ENCODE data around the gene SMARCD2.
"Not testable (repeated sequence)": the region's sequence is repeated elsewhere in the genome, so short reads cannot be mapped to it uniquely, and the experiment has no call there.

The SMARCD2 gene

DNA sequence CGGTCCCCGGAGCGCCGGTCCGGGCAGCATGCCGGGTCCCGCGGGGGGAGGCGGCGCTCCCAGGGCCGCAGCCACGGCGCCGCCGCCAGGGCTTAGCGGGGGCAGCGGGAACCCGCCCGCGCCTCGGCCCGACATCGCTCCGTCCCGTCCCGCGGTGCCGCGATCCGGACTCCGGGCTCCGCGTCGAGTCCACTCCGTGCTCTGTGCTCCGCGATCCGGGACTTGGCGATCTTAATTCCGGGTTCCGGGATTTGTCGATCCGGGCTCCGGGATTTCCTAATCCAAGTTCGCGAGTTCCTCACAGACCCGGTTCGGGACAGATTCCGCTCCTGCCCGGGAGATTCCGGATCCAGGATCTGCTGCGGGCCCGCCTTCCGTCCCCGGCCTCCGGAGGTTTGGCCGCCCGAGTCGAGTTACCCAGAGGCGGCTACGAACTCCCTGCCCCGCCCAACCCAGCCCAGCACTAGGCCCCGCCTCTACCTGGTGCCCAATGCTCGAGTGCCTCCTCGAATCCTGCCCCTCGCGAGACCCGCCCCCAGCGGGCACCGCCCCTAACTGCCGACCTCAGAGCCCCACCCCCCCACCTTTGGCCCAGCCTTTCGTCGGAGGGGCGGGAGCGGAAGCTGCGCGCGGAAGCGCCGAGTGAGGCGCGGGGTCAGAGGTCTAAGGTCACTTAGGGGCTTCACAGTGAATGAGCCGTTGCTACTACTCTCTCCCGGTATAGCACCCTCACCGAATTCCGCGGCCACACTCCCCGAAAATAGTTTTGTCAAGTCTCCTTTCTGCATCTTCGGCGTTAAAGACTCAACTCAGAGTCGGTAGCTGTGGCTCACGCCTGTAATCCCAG, at the start of gene SMARCD2:
SMARCD2 (minus strand) TSS at position 146 of the 847 bp plus-strand sequence; CDS start at position 135, 11 bp downstream.
- peak; percentile 98 for DNase-seq (ENCODE audit: low spot score)

DNA sequence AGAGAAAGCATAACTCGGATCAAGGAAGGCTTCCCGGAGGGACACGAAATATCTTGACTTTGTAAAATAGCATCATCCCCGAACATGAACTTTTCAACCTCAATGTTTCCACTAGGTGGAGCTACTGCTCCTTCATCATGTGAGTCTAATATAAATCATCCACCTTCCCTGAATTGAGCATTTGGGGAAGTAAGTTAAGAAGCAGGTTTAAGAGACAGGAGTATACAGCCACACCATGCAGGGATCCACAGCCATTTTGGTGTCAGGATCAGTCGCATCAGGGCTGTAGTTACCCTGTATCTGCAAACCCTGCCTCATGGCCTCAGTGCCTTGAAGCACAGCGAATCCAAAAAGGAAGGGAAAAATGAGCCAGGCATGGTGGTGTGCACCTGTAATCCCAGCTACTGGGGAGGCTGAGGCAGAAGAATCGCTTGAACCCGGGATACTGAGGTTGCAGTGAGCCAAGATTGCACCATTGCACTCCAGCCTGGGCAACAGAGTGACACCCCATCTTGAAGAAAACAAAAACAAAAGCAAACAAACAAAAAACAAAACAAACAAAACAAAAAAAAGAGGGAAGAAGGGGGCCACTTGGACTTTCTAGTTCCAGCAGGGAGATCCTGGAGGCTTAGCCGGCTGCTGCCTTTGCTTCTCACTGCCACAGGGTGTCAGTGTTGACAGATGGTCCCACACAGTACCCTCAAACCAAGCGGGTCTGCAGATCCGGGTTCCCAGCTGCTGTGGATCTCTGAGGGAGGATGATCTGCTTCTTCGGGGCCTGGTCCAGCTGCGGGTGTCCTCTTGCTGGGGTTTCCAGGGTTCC, 46.8 kb upstream of the SMARCD2 start:
- DNase-seq (ENCODE audit: low spot score), result not testable (repeated sequence)

DNA sequence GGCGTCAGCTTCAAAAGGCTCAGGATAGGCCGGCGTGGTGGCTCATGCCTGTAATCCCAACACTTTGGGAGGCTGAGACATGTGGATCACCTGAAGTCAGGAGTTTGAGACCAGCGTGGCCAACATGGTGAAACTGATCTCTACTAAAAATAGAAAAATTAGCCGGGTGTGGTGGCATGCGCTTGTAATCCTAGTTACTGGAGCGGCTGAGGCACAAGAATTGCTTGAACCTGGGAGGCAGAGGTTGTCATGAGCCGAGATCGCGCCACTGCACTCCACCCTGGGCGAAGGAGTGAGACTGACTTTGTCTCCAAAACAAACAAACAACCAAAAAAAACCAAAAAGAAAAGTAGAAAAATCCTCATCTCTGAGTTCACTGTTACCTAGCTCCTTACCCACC, 42.6 kb upstream of the SMARCD2 start:
- DNase-seq (ENCODE audit: low spot score), result not testable (repeated sequence)

DNA sequence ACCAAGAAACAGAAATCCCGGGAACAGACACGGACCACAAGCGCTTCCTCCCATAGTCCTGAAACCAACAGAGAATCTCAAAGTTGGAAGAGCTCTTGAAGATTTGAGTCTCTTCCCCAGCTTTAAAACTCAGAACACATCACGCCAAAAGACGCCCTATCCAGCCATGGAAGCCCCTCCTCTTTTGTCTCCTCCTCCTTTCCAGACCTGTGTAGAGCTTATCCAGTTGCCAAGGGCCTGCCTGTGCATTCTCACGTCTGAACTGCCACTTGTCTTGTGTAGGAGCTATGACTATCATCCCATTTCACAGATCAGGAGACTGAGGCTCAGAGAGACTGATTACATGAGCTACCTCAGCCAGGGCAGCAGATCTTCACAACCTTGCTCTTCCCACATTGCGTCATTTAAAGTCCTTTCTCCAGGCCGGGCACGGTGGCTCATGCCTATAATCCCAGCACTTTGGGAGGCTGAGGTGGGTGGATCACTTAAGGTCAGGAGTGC, 40.2 kb upstream of the SMARCD2 start:
- not testable (repeated sequence) for DNase-seq (ENCODE audit: low spot score)

DNA sequence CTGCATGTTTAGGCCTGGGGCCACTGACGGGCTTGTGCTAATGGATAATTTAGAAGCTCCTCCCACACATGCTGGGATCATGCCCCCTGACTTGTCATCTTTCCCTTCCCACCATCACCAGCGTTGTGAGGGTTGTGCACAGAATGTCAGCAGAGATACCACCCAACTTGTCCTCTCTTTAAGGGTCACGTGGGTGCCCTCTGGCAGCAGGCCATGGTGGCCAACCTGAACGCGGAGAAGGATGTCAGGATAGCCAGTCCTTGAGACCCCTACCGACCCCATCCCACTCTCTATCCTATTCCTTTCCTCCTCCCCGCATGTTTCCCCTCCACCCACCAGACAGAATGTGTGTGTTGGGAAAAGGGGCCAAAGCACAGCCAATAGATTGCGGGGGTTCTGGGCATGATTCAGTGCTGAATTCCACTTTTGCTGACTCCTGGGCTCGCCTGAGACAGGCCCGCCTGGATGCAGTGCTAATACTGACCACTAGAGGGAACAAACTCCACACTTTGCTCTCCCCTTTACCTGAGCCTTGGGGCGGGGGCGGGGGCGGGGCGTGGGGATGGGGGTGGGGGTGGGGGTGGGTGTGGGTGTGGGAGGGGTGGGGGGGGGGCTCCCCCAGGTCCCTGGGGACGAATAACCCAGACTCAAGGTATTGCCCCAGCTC, 39.6 kb upstream of the SMARCD2 start, which contains the start of gene GH2:
GH2 (minus strand) TSS at position 10 of the 667 bp plus-strand sequence. CDS start 143 bp downstream, outside the sequence.
- DNase-seq (ENCODE audit: low spot score), result peak; percentile 70

DNA sequence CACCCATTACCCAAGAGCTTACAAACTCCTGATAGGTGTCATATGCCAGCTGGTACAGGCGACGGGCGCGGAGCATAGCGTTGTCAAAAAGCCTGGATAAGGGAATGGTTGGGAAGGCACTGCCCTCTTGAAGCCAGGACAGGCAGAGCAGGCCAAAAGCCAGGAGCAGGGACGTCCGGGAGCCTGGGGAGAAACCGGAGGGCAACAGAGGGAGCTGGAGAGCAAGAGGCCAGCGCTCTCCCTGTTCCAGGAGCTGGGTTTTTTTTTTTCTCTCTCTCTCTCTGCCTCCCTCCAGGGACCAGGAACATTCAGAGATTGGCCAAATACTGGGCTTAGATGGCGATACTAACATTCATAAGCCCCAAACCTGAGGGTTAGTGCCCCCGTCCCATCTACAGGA, 38.9 kb upstream of the SMARCD2 start:
- DNase-seq (ENCODE audit: low spot score), result not testable (repeated sequence)

DNA sequence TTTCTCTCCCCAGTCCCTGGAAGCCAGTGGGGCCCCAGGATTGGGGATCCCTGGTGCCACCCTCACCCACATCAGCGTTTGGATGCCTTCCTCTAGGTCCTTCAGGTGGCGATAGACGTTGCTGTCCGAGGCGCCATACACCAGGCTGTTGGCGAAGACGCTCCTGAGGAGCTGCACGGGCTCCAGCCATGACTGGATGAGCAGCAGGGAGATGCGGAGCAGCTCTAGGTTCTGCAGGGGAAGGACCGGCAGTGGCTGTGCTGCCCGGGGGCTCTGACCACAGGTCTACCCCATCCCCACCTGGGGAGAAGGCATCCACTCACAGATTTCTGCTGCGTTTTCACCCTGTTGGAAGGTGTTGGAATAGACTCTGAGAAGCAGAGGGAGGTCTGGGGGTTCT, 38.2 kb upstream of the SMARCD2 start:
- no peak for DNase-seq (ENCODE audit: low spot score)

DNA sequence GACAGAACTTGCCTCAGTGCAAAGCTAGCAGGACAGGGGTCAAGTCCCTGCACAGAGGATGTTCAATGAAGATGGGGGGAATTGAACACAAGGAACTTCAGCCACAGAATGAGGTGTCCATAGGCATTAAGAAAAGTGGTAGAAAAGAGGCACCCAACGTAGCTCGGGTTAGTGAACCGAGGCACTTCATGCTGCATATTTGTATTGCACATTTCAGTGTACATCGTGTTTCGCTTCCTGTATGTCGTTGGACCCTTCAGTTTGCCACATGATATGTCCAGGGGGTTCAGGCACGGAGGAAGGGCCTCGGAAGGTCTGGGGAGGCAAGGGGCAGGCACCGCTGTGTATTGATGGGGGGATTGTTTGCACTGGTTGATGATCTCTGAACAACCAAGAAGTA, 35.9 kb upstream of the SMARCD2 start:
- DNase-seq (ENCODE audit: low spot score), result not testable (repeated sequence)

DNA sequence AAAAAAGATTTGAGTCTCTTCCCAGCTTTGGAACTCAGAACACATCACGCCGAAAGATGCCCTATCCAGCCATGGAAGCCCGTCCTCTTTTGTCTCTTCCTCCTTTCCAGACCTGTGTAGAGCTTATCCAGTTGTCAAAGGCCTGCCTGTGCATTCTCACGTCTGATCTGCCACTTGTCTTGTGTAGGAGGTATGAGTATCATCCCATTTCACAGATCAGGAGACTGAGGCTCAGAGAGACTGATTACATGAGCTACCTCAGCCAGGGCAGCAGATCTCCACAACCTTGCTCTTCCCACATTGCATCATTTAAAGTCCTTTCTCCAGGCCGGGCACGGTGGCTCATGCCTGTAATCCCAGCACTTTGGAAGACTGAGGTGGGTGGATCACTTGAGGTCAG, 32.2 kb upstream of the SMARCD2 start:
- DNase-seq (ENCODE audit: low spot score), result not testable (repeated sequence)

DNA sequence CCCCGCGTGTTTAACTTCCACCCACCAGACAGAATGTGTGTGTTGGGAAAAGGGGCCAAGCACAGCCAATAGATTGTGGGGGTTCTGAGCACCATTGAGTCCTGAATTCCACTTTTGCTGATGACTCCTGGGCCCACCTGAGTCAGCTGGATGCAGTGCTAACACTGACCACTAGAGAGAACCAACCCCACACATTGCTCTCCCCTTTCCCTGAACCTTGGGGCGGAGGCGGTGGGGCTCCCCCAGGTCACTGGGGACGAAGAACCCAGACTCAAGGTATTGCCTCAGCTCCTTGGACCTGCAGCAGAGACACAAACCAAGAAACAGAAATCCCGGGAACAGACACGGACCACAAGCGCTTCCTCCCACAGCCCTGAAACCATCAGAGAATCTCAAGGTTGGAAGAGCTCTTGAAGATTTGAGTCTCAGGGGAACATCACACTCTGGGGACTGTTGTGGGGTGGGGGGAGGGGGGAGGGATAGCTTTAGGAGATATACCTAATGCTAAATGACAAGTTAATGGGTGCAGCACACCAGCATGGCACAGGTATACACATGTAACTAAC, 31.7 kb upstream of the SMARCD2 start:
- DNase-seq (ENCODE audit: low spot score), result not testable (repeated sequence)

DNA sequence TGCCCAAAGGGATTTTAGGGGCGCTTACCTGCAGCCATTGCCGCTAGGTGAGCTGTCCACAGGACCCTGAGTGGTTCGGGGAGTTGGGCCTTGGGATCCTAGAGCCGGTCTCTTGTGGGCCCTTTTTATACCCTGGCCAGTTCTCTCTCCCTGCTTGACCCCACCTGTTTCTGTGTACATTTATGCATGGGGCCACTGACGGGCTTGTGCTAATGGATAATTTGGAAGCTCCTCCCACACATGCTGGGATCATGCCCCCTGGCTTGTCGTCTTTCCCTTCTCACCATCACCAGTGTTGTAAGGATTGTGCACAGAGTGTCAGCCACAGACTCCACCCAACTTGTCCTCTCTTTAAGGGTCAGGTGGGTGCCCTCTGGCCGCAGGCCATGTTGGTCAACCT, 31.1 kb upstream of the SMARCD2 start, which contains the start of gene CSH2:
CSH2 (minus strand) TSS at position 101 of the 400 bp plus-strand sequence; CDS start at position 38, 63 bp downstream.
- not testable (repeated sequence) for DNase-seq (ENCODE audit: low spot score)

DNA sequence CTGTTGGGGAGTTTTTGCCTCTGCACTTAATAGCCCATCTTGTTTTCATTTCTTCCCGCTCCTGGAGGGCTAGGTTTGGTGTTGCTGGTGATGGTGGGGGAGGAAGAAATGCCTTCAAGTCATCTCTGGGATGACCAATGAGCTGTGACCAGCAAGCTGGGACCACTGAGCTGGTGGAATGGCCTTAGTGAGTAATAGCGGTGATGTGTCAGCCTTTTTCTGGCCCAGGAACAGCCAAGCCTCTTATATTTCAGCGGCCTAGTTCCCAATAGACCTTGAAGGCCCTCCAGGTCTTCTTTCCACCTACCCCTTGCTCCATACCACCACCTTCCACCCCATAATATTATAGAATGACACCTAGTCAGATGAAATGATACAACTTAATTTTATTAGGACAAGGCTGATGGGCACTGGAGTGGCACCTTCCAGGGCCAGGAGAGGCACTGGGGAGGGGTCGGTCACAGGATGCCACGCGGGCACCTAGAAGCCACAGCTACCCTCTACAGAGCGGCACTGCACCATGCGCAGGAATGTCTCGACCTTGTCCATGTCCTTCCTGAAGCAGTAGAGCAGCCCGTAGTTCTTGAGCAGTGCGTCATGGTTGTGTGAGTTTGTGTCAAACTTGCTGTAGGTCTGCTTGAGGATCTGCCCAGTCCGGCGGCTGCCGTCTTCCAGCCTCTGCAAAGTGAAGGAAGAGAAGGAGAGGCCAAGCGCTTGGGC, 29.3 kb upstream of the SMARCD2 start:
- not testable (repeated sequence) for DNase-seq (ENCODE audit: low spot score)

DNA sequence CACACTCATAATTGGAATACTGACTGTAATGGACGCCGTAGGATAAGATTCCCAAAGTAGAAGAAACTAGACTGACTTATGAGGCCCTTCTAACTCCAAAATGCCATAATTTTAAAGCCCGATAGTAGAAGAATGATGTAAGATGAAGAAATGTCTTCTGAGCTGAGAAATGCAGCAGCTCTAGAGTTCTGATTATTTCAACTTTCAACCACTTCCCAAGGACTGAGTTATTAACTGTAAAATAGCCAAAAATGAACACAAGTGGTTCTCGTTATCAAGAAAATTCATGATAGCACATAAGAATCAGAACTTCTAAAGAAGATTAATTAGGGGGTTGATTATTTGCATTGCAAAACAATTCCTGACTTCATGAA, 27.8 kb upstream of the SMARCD2 start:
- not testable (repeated sequence) for DNase-seq (ENCODE audit: low spot score)

DNA sequence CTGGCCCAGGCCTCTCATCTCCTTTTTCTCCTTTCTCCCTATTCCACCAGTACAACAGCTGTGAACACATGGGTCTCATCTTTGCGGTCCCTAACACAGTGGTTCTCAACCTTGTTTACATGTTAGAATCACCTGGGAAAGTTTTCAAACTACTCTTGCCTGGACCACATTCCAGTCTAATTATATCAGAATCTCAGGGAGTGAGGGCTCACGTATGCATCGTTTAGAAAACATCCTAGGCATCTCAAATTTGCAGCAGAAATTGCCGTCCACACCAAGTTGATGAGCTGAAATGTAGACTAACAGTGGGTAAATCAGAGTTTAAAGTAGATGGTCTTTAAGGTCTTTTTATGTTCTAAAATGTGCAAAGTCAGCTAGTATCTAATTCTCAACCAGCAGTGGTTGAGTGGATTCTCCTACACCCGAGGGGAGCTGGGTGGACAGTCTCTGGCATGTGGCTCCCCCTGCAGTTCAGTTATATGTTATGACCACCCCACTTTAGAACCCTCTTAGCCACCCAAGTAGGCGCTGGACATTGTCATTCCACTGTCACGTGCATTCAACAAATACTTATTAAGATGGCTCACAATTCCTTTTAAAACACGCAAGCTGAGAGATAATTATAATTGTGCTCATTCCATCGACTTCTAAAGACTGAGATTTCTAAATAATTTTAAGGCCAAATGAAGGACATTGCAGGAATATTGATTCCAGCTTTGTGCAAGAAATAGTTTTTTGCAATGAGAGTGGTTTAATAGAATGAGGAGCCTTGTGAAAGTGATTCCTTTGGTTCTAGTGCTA, 27.2 kb upstream of the SMARCD2 start:
- not testable (repeated sequence) for DNase-seq (ENCODE audit: low spot score)

DNA sequence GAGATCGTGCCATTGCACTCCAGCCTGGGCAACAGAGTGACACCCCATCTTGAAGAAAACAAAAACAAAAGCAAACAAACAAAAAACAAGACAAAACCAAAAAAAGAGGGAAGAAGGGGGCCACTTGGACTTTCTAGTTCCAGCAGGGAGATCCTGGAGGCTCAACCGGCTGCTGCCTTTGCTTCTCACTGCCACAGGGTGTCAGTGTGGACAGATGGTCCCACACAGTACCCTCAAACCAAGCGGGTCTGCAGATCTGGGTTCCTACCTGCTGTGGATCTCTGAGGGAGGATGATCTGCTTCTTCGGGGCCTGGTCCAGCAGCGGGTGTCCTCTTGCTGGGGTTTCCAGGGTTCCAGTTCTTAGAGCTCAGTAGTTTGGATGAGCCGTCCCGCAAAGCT, 24.1 kb upstream of the SMARCD2 start:
- not testable (repeated sequence) for DNase-seq (ENCODE audit: low spot score)

DNA sequence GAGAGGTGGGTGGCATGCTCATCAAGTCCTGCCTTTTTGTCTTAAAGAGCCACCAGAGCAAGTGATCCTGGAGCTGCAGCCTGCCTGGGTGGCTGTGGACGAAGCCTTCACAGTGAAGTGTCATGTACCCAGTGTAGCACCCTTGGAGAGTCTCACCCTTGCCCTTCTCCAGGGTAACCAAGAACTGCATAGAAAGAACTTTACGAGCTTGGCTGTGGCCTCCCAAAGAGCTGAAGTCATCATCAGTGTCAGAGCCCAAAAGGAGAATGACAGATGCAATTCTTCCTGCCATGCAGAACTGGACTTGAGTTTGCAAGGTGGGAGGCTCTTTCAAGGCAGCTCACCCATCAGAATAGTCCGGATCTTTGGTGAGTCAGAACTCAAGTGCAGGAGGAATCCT, 16.8 kb upstream of the SMARCD2 start:
- DNase-seq (ENCODE audit: low spot score), result no peak

DNA sequence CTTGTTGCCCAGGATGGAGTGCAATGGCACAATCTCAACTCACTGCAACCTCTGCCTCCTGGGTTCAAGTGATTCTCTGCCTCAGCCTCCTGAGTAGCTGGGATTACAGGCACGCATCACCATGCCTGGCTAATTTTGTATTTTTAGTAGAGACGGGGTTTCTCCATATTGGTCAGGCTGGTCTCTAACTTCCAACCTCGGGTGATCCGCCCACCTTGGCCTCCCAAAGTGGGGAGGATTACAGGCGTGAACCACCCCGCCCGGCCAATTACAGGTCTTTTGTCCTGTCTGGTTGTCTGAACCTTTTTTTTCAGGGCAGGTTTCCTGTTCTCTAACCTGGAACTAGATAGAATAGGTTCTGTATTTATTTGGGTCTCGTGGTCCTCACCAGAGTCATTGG, 13.9 kb upstream of the SMARCD2 start:
- not testable (repeated sequence) for DNase-seq (ENCODE audit: low spot score)

DNA sequence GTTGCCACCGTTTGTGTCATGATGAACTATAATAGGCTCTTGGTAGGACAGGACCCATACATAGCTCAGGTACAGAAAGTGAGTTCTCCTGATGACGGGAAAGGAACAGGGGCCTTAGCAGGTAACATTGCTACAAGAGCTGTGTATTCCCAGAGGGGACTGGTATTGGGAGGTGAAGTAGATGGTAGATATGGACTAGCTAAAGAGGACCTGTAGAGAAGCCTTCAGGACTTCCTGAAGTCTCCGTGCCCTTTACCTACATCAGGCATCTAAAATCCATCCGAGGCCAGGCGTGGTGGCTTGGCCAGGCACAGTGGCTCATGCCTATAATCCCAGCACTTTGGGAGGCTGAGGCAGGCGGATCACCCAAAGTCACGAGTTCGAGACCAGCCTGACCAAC, 12.7 kb upstream of the SMARCD2 start:
- DNase-seq (ENCODE audit: low spot score), result no peak

DNA sequence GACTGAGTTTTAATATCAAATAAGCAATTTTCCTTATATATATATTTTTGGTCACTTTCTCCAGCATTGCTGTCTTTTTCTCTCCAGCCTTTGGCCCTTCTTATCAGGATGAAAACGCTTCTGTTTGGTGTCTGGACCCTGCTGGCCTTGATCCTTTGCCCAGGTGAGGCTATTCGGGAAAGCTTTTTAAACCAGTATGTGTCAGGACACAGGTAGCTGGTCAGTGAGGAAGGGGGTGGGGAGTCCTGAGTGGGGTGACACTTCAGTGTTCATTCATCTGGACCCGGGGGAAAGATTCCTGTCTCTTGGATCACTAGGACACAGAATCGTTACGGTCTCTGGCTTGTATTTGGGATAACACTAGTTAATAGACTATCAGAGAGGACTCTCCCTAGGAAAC, 12.2 kb upstream of the SMARCD2 start:
- no peak for DNase-seq (ENCODE audit: low spot score)

DNA sequence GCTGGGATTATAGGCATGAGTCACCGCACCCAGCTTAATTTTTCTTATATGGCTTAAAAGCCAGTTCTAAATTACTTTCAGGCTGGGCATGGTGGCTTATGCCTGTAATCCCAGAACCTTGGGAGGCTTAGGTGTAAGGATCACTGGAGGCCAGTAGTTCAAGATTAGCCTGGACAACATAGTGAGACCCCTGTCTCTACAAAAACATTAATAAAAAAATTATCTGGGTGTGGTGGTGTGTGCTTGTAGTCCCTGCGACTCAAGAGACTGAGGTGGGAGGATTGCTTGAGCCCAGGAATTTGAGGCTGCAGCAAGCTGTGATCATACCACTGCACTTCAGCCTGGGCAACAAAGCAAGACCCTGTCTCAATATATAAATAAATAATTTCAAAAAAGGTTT, 10.8 kb upstream of the SMARCD2 start:
- no peak for DNase-seq (ENCODE audit: low spot score)

Measured in AG08395 (cell line).